RWPE1 (cell line): Measurements from ENCODE around the gene SYNE2.

Experiments
- CTCF ChIA-PET: fragments of 350-600 bp; sonication (Branson Sonifier 250); formaldehyde crosslinking; extraction: SDS; loops from one replicate; lab custom pipeline; 2021; lab: Yijun Ruan, JAX
- POLR2A ChIA-PET: fragments of 400-600 bp; formaldehyde crosslinking; extraction: SDS; loops from one replicate; lab custom pipeline; 2020; ENCODE audit warnings: antibody characterized with exemption; ENCODE audit not compliant: low non-redundant PET; lab: Yijun Ruan, JAX
- DNase-seq: peaks from one replicate; pipeline ENCODE4 v3.0.0; 2012; ENCODE audit warnings: low spot score
- H3K27ac ChIP-seq: fragments of 450-650 bp; 2 replicates; pipeline ENCODE4 v1.5.1; 2017
- TF ChIP-seq, protein P1 (sequence below): fragments of 450-650 bp; conservative IDR thresholded peaks from 2 replicates; pipeline ENCODE4 v1.5.1; 2017; ENCODE audit warnings: low read depth, mild to moderate bottlenecking

SYNE2 gene

GRCh38 chr14:64235652-64236640, 383.1 kb downstream of the SYNE2 start:
- CTCF ChIA-PET = no interaction called here
- POLR2A ChIA-PET = no interaction called here
- H3K27ac ChIP-seq = no peak overlapping the region
- TF ChIP-seq, protein P1, sequence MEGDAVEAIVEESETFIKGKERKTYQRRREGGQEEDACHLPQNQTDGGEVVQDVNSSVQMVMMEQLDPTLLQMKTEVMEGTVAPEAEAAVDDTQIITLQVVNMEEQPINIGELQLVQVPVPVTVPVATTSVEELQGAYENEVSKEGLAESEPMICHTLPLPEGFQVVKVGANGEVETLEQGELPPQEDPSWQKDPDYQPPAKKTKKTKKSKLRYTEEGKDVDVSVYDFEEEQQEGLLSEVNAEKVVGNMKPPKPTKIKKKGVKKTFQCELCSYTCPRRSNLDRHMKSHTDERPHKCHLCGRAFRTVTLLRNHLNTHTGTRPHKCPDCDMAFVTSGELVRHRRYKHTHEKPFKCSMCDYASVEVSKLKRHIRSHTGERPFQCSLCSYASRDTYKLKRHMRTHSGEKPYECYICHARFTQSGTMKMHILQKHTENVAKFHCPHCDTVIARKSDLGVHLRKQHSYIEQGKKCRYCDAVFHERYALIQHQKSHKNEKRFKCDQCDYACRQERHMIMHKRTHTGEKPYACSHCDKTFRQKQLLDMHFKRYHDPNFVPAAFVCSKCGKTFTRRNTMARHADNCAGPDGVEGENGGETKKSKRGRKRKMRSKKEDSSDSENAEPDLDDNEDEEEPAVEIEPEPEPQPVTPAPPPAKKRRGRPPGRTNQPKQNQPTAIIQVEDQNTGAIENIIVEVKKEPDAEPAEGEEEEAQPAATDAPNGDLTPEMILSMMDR = no peak
- DNase-seq = no peak

DNA sequence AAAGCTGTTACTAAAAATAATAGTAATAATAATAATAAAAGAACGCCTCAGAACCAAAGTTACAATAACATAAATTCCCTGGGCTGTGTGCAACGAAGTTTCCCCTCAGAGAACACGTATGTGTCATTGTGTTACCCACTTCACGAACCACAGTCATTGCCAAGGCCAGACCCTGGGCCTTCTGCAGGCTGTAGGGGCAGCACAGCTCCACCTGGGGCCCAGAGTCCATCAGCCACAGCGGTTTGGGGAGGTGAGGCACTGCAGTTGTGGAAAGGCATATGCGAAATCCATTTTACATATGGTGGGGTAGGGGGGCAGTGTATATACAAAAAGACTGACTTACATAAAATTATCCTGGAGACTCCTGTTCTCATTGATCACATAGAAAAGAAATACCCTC, 385.2 kb downstream of the SYNE2 start:
- ChIA-PET CTCF (no interaction called here), POLR2A (no interaction called here)
- no peak overlapping the region for H3K27ac ChIP-seq
- TF ChIP-seq, protein P1 = no peak
- no peak for DNase-seq

DNA sequence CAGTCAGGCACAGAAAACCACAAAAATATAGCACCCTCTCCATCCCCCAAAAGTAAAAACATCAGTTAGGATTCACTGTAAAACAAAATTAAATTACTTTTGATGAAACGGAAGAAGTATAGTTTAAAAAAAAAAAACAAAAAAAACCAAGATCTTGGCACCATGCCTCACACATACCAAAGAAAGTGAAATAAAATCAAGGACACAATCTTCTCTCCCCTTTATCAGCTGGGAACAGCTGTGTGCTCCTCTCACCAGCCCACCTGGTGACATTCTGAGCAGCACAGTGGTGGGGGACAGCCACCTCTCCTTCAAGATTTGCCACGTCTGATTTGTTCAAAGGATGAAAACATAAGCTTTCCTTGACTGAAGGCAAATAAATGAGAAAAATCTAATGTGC, 385.8 kb downstream of the SYNE2 start:
- POLR2A ChIA-PET = no interaction called here
- H3K27ac ChIP-seq = no peak overlapping the region
- TF ChIP-seq, protein P1 = no peak
- CTCF ChIA-PET = interaction anchor here (0.6 kb wide), 1 partner anchor 1596 kb away, joined by 4 read pairs; no protein-coding TSS in a partner anchor
- no peak for DNase-seq

DNA sequence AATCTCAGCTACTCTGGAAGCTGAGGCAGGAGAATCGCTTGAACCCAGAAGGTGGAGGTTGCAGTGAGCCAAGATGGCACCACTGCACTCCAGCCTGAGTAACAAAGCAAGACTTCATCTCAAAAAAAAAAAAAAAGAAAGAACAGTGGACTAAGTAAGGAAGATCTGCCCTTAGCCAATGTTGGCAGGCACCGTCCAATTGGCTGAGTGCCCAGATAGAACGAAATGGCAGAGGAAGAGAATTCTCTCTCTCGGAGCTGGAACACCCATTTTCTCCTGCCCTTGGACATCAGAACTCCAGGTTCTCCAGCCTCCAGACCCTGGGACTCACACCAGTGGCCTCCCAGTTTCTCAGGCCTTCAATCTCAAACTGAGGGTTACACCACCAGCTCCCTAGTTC, 391.5 kb downstream of the SYNE2 start:
- CTCF ChIA-PET = interaction anchor here (0.5 kb wide), 1 partner anchor 454 kb away, joined by 3 read pairs; no protein-coding TSS in a partner anchor
- POLR2A ChIA-PET = no interaction called here
- H3K27ac ChIP-seq = no peak overlapping the region
- DNase-seq = no peak
- TF ChIP-seq, protein P1 = no peak

DNA sequence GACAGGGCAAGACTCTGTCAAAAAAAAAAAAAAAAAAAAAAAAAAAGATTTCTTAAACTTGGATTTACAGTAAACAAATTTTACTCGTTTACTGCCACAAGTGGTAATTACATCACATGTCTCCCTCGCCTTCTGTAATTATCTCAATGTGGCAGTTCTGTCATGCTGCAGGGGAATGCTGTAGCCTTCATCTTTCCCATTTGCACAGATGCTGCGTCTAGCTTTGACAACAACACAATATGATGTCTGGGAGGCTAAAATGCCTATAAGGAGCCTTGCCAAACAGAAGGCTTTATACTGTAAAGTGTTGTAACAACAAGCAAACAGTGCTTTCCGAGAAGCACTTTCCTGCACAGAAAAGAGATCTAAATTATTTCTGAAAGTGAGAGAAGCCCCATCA, 392.7 kb downstream of the SYNE2 start:
- TF ChIP-seq, protein P1 = no peak
- ChIA-PET POLR2A (no interaction called here), CTCF (no interaction called here)
- no peak for DNase-seq
- H3K27ac ChIP-seq = no peak overlapping the region

- H3K27ac ChIP-seq = no peak overlapping the region
- TF ChIP-seq, protein P1 = no peak
- CTCF ChIA-PET = no interaction called here
- no peak for DNase-seq
- POLR2A ChIA-PET = no interaction called here
These were observed 393.9 kb downstream of the SYNE2 start for GRCh38 chr14:64246688-64247087.
